Measurements from ENCODE around the gene SPG7.
"Not testable (repeated sequence)": the region's sequence is repeated elsewhere in the genome, so short reads cannot be mapped to it uniquely, and the experiment has no call there.

The SPG7 gene

DNA sequence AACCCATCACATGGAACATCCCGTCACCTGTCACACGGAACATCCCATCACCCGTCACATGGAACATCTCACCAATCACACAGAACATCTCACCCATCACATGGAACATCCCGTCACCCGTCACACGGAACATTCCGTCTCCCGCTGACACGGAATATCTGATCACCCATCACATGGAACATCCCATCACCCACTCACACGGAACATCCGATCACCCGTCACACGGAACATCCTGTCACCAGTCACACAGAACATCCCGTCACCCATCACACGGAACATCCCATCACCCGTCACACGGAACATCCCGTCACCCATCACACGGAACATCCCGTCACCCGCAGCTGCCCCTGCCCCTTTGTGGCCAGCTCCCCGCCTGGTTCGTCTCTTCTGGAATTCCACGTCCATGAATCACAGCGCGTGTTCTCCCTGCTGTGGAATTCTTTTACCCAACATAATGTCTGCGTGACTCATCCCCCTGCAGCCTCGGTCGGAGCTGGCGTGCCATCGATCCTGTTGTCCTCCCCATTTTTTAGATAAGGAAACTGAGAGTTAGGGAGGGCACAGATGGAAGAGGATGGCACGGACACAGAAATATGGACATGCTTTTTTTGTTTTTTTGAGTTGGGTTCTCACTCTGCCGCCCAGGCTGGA, 73.0 kb downstream of the SPG7 start:
- no peak for DNase-seq (ENCODE audit: low spot score)

DNA sequence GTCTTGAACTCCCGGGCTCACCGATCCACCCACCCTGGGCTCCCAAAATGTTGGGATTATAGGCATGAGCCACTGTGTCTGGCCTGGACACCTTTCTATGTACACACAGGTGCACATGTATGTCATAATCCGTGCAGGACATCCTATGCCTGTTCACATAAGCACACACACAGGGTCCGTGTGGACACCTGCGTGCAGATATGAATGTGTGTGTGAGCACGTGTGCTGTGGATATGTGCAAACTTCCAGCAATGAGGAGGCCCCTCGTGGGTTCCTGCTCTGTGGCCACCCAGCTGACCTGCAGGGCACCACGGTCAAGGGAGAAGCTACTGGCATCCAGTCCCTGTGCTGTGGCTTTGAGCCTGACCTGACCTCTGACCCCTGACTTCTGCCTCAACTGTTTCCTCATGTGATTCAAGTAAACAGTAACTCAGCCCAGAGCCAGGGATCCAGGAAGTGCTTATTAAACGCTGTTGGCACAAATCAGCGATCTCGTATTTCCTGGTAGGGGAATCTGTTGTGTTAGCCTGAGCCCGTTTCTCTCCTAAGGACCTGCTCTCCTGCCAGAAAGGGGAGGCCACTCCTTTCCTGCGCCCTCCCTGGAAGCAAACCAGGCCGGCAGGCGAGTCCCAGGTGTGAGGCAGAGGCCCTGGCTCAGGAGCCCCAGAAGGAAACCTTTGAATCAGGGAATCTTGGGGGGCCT, 73.8 kb downstream of the SPG7 start:
- DNase-seq (ENCODE audit: low spot score): no peak

DNA sequence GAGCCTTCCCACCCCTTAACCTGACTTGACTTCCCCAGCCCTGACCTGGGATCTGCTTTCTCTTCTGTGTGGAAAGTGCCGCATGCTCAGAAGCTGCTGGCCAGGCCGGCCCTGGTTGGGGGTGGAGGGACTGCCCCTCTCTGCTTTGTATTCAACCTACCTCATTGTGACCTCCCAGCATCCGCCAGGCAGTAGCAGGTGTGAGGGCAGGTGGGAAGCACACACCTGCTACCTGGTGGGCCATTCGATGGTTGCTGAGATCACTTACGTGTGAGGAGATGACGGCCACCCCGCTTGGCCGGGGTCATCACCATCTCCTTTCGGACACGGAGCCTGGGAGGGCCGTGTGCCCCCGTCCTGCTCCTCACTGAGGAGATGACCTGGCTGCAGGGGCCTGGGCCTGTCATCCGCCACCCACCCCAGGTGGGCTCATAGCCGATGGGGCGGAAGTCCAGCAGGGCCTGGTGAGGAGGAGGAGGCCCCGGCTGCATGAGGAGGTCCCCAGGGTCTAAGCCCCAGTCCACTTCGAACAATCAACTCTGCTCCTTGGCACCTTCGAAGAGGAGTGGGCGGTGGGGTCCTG, 74.5 kb downstream of the SPG7 start:
- no peak for DNase-seq (ENCODE audit: low spot score)

DNA sequence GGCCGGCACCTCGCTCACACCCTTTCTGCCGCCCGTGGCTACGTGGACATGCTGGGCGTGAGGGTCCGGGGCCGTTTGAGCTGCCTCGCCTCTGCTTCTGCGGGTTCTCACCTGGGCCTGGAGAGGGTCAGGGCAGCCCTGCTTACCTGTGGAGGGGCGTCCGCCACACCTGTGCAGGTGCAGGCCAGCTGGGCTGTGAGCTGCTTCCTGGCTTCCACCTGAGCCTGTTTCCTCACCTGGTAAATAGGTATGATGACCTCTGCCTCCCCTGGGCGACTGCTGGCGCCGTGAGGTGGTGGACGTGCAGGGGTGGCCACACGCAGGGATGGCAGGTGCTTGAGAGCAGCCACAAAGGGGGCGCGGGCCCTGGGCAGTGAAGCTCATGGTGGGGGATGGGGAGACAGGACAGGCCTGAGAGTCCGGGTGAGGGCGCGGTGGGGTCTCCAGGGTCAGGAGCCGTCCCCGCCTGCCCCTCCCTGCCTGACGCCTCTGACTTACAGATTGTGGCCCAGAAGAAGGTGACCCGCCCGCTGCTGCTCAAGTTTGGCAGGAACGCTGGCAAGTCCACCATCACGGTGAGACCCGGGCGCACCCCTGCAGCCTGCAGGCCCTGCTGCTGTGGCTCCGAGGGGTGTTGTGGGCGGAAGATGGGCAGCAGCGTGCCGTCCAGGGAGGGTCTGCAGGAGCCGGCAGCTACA, 75.1 kb downstream of the SPG7 start:
- DNase-seq (ENCODE audit: low spot score): no peak

DNA sequence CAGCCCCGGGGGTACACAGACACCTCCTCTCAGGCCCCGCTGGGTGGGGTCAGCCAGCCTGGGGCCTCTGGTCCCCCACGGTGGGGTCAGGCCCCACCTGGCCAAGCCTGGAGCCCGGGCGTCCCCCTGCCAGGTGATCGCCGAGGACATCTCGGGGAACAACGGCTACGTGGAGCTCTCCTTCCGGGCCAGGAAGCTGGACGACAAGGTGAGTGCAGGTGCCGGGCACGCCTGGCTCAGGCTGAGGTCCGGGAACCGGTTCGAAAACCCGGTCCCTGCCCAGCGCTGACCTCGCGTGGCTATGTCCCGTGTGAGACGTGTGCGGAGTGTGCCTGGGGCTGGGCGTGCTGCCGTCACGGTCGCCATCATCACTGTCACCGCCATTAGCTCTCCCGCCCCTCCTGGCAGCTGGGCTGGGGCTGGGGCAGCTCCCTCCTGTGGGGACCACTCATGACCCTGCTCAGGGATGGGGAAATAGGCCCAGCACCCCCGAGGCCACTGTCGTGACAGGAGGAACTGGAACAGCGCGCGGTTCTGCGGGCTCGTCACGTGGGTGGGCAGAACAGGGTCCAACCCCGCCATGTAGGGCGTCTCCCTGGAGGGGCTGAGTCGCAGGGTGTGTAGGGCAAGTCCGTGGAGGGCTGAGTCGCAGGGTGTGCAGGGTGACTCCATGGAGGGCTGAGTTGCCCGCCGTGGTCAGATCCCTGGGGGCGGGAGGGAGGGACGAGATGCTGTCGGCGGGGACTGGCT, 75.9 kb downstream of the SPG7 start:
- DNase-seq (ENCODE audit: low spot score): no peak

DNA sequence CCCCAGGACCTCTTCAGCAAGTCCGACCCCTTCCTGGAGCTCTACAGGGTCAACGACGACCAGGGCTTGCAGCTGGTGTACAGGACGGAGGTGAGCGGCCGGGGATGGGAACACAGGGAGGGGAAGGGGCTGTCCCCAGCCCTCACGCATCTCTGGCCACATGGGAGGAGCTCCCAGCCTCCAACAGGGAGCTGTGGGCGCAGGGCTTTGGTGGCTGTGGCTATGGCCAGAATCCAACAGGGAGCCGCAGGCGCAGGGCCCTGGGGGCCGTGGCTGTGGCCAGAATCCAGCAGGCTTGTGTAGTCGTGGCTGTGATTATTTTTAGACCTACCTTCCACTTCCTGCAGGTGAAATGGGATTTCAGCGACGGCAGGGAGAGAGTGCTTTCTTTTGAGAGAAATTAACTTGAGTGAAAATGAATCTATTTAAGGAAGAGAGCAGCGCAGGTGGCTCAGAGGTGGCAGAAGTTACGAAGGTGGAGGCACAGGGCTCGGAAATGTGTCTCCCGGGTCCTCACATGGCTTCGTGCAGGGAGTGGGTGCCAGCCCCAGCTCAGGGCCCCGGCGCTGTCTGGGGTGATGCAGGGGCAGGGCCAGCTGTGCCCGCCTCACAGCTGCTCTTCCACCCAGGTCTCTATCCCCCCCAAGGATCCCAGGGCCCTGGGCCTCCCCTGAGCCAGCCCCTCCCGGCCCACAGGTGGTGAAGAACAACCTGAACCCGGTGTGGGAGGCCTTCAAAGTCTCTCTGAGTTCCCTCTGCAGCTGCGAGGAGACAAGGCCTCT, 76.8 kb downstream of the SPG7 start:
- peak; percentile 75 for DNase-seq (ENCODE audit: low spot score)

DNA sequence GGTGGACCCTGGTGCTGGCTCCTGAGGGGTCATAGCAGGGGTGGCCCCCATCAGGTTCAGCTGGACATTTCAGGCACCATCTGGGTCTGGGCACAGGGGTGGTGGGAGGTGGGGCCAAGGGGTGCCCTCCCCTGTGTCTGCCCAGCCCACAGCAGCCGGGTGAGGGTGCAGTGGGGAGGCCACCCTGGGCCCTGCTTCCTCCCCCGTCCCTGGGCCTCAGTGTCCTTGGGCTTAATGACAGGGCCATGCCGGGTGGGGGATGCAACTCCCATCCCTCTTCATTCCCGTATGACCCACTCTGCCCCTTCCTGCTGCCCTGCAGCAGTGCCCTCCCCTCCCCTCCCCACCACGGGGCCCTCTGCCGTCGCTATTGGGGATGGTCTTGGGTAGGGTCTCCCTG, 78.0 kb downstream of the SPG7 start:
- no peak for DNase-seq (ENCODE audit: low spot score)

DNA sequence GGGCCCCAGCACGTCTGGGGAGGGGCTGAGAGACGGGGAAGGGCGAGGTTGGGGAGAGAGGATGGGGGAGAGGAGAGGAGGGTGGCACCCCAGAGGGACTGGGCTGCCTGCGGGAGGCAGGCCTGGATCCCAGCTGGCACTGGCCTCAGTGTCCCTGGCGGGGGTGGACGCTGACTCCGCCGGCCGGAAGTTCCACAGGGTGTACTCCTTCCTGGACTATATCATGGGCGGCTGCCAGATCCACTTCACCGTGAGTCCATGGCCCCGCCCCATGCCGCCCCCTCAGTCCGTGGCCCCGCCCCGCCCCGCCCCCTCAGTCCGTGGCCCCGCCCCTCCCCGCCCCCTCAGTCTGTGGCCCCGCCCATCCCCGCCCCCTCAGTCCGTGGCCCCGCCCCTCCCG, 78.7 kb downstream of the SPG7 start:
- no peak for DNase-seq (ENCODE audit: low spot score)

DNA sequence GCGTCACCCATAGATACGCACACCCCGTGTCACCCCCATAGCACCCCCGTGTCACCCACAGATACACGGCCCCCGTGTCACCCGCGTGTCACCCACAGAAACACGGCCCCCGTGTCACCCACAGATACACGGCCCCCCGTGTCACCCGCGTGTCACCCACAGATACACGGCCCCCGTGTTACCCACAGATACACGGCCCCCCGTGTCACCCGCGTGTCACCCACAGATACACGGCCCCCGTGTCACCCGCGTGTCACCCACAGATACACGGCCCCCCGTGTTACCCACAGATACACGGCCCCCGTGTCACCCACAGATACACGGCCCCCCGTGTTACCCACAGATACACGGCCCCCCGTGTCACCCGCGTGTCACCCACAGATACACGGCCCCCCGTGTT, 79.5 kb downstream of the SPG7 start:
- DNase-seq (ENCODE audit: low spot score): not testable (repeated sequence)

DNA sequence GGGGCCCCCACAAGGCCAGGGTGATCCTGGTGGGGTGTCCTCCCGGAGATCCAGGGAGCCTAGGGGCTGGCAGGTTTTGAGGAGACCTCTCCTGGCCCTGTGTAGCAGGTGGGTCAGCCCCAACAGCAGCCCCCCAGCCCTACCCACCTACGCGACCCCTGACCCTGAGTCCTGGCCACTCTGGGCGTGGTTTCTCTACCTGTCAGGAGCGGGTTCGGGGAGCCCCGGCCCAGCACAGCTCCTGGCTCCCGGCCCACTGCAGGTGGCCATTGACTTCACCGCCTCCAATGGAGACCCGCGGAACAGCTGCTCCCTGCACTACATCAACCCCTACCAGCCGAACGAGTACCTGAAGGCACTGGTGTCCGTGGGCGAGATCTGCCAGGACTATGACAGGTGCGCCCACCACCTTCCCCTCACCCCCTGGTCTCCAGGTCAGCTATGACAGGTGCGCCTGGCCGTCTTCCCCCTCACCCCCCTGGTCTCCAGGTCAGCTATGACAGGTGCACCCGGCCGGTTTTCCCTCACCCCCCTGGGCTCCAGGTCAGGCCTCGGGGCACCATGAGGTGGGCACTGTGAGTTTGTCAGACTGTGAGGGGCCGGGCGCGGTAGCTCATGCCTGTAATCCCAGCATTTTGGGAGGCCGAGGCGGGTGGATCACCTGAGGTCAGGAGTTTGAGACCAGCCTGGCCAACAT, 80.4 kb downstream of the SPG7 start:
- DNase-seq (ENCODE audit: low spot score): no peak

DNA sequence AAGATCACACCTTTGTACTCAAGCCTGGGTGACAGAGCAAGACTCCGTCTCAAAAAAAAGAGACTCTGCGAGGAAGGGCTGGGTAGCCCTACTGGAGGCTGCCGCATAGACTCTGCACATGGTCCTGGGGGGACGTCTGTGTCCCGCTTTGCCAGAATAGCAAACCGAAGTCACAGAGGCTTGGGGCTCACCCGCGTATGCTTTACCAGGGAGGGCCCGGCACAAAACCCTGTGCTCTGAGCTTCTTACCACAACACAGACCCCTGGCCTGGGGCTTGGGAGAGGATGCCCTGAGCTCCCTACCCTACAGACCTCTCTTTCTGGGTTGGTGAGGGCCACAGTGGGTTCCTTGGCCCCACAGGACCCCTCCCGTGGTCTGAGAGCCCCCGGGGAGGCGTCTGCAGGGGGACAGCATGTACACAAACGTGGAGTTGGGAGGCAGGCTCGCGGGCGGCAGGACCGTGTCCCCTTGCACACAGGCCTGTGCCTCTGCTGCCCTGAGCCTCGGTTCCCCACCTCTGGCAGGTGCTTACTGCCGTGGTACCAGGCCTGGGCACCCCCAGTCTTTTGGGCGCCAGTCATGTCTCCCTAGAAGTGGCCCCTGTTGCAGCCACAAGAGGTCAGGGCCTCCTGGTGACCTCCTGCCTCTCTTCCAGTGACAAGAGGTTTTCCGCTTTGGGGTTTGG, 81.2 kb downstream of the SPG7 start:
- DNase-seq (ENCODE audit: low spot score): no peak

DNA sequence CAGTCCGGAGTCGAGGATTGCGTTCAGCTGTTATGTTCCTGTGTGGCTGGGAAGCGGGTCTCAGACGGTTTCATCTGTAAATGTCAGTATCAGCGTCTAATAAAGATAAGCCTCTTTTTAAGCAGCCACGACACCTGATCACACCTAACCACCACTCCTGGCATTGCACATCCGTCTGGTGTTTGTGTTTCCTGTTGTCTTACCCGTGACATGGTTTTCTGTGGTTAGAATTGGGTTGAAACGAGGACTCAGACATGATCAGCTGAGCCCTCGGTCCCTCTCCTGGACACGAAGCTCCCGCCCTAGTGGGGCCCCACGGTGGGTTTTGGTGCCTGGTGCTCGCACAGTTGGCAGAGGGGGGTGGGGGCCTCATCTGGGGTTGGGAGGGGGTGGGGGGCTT, 85.6 kb downstream of the SPG7 start:
- no peak for DNase-seq (ENCODE audit: low spot score)

DNA sequence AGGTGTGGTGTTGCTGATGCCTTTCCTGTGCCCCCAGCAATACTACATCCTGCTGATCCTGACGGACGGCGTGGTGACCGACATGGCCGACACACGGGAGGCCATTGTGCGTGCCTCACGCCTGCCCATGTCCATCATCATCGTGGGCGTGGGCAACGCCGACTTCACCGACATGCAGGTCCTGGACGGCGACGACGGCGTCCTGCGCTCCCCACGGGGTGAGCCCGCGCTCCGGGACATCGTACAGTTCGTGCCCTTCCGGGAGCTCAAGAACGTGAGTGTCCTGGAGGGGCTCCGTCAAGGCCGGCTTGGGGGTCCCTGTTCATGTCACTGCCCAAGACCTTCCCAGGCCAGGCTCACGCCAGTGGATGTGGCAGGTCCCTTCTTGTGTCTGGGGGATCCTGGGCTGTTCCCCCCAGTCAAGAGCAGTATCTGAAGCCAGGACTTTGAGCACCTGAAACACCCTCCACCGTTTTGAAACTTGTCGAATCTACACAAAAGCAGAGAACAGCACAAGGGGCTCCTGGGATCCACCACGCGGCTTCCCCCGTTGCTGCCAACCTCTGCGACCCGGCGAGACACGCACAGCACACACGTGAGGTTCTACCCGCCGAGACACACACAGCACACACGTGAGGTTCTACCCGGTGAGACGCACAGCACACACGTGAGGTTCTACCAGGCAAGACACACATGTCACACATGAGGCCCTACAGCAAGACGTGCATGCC, 87.3 kb downstream of the SPG7 start:
- DNase-seq (ENCODE audit: low spot score): no peak

DNA sequence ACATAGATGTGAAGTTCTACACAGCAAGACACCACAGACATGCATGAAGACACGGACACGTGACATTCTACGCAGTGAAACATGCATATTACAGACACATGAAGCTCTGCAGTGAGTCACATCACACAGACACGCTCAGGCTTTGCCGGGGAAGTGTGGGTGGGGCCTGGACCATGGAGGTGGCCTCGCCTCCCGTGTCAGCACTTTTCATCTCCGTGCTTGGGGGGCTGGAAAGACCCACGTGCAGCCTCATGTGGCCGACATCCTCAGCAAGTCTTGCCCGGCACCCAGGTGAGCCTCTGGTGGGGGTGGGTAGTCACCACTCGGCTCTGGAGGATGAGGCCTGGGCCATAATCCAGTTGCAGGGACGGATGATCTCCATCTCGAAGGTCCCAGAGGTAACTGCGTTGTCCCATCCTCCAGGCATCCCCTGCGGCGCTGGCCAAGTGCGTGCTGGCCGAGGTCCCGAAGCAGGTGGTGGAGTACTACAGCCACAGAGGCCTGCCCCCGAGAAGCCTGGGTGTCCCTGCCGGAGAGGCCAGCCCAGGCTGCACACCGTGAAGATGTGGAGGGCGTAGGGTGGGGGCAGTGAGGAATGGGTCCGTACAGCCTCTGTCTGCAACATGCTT, 88.0 kb downstream of the SPG7 start:
- DNase-seq (ENCODE audit: low spot score): no peak

DNA sequence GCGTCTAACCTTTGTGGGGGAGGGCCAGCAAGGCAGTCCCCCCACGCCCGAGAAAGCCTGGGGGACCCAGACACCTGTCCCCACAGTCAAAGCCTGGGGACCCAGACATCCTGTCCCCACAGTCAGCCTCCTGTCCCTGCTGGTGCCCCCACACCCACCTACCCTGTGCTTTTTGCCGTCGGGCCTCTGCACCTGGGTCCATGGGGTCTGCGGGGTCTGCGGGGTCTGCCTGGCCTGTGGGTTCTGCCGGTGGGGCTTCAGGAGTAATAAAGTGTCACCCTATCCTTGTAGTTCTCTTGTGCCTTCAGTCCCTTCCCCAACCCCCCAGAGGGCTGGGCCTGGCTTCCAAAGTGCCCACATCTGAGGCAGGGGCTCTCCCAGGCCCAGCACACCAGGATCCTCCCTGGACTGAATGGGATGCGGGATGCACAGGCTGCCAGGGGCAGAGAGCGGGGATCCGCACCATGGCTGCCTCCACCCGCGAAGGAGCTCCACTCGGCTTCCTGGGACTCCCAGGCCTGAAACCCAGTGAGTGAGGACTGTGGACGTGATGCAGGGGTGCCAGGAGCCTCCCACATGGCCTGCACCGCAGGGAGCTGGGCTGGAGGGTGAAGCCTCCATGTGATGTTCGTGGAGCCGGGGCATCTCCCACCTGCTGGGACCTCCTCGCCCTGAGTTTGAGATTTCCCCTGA, 88.9 kb downstream of the SPG7 start:
- DNase-seq (ENCODE audit: low spot score): no peak

DNA sequence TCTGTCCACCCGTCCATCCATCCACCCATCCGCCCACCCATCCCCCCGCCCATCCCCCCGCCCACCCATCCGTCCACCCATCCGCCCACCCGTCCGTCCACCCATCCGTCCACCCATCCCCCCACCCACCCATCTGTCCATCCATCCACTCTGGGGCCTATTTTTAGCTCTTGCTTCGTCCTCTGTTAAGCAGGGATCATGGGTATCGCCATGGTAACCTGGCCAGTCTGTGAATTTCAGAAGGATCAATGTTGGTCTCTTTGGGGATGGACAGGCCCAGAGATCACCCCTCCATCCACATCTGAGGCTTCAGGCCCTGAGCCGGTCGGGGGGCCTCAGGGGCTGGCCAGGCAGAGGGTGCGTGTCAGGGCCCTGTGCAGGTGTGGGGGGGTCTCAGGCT, 90.0 kb downstream of the SPG7 start:
- no peak for DNase-seq (ENCODE audit: low spot score)

DNA sequence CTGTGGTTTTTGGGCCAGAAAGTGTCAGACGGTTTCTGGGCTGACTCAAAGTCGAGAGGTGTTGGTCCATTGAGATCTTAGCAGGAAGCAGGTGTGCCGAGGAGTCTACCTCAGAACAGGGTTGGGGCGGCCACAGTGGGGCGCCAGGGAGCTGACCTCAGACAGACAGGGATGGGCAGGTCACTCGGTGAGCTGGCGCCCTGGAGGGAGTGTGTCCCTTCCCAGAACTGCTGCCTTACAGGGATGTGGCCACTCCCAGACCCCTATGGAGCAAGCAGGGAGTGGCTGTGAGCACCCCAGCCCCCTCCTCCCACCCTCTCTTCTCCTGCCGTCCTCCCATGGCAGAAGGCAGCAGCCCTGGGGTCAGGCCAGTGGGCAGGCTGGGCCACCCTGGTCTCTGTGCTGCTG, 91.3 kb downstream of the SPG7 start:
- DNase-seq (ENCODE audit: low spot score): no peak

DNA sequence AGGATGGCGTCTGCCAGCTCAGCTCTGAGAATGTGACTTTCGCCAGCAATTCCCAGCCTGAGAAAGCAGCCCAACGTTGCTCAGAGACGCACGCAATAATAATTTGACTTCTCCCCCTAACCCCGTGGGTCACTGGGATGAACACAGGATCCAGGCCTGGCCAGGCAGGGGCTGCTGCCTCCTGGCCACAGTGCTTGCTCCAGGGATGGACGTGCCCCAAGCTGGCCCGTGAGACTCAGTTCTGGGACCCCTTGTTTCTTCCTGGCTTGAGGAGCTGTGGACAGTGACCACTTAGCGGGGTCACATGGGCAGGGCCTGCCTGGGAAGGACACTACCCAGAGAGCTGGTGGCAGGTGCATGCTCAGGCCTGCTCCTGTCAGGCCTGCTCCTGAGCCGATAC, 91.7 kb downstream of the SPG7 start:
- DNase-seq (ENCODE audit: low spot score): no peak

DNA sequence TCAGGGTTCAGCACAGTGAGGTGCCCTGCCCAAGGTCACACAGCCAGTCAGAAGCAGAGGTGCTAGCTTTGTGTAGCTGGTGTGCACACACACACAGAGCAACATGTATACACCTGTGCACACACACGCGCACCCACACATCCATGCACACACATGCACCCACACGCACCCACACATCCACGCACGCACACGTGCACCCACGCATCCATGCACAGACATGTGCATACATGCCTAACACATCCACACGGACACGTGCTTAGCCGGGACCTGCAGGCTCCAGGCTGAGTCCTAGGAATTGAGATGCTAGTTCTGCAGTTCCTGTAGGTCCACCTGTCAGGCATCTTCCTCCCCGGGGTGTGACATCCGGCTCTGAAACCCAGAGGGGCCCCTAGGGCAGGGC, 92.2 kb downstream of the SPG7 start:
- DNase-seq (ENCODE audit: low spot score): no peak

Data from putamen (tissue), 1 donor.